ENCODE measurements around the gene PRKAA1.
A peak's percentile ranks its signal among the peaks of the same experiment; 100 is the strongest.
"Not testable (repeated sequence)": the region's sequence is repeated elsewhere in the genome, so short reads cannot be mapped to it uniquely, and the experiment has no call there.

Gene PRKAA1

DNA sequence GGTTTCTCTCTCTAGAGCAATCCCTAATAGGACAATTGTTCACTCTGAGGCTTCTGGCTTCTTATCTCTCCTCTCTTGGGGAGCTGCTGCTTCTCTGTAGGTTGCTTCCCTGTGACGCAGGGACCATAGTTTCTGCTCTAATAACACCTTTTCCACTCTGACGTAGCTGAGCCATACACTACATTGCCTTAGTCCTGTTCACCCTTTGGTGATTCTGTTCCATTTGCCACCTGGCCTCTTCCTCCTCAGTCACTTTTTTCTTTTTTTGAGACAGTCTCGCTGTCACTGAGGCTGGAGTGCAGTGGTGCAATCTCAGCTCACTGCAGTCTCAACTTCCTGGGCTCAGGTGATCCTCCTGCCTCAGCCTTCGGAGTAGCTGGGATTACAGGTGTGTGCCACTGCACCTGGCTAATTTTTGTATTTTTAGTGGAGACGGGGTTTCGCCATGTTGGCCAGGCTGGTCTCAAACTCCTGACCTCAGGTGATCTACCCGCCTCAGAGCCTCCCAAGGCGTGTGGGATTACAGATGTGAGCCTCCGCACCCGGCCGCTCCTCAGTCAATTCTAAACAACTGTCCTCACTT lies 27.4 kb upstream of the PRKAA1 start:
- not testable (repeated sequence) for DNase-seq

DNA sequence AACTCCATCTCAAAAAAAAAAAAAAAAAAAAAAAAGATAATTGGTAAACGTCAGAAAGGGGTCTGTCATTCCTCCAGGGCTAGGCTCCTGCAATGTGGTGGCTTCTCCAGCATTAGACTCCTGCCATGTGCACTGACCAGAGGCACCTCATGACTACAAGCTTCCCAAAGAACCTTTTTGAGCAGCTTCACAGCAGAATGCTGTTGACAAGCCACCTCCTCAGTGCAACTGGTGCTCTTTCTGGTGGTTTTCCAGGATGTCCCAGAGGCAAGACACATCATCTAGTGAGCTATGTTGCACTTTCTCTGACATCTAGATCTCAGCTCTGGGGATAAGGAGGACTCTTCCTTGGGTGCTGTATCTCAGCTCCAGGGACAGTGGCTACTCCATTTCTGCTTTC lies 25.3 kb upstream of the PRKAA1 start:
- DNase-seq: no peak

- DNase-seq: no peak
Measured at GRCh38 chr5:40813698-40814281, 15.6 kb upstream of the PRKAA1 start.

GRCh38 chr5:40812125-40812524 lies 14.0 kb upstream of the PRKAA1 start:
- DNase-seq: no peak

DNA sequence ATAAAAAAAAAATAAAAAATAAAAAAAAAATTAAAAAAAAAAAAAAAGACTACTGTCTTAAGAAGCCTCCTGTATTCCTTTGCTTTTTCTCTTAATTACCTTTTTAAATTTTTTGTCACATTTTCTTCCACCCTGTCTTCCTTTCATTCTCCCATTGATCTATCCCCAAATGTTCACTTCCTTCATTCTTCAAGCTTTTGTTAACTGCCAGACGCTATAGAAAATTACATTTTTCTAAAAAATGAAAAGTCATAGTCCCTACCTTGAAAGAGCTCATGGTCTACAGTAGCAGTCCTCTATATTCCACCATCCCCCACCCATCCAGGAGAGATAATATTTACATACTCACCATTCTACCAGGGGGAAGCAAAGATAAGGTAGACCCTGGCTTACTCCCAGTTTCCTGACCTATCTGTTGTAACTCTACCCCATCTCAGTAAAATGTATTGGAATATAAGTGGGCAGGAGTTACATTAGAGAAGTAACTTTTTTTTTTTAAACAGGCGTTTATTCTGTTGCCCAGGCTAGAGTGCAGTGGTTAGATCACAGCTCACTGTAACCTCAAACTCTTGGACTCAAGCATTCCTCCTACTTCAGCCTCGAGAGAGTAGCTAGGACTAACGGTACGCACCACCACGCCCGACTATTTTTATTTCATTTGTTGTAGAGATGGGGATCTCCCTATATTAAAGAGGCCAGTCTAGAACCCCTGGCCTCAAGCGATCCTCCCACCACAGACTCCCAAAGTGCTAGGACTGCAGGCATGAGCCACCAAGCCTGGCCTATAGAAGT lies 3.8 kb upstream of the PRKAA1 start:
- DNase-seq: no peak

GRCh38 chr5:40799258-40799657 lies 1.1 kb upstream of the PRKAA1 start:
- DNase-seq: no peak

- DNase-seq: no peak
Measured at GRCh38 chr5:40798801-40799210, 632 bp upstream of the PRKAA1 start.

DNA sequence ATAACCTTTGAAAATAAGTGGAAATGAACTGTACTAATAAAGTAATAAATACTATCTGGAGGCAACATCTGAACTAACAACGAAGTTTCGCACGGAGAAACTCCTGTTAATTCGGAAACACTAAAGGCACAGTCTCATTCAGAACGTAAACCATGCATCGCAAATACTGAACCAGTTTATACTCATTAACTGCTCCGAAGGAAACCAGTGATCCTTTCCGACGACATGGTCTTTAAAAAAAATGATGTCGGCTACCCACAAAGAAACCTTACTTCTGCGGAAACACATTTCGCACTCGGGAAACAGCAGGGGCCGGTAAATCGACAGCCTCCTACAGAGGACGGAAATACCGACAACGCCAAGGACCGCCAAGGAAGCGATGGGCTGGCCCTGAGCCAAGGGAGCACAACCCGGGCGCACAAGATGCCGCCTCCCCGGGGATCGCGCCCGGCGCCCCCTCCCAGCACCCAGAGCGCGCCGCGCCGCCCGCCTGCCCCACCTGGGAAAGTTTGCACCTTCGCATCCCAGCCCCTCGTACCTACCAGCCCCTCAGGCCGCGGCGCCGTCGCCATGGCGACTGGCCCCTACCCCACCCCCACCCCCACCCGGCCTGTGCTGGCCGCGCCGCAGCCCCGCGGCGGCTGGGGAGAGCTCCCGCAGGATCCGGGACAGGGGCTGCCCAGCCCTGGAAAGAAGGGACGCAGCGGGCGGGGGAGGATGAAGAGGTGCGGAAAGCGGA lies 732 bp downstream of the PRKAA1 start:
- peak; percentile 79 for DNase-seq

DNA sequence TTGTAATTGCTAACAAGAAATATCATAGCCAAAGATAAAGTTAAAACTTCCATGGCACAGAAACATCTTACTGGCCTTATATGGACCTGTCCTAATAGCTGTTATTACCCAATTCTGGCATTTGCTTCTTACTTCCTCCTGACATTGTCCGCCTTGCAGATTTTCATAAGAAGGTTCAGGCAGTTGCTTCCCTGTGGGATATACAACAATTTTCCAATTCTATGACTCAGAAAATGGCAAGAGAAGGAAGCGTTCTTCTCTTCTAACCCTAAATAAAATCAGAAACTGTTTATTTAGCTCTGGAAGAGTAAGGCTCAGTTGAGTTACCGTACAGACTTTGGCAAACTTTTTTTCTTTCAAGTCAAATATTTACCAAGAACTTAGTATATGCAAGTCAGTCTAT lies 1.7 kb downstream of the PRKAA1 start:
- no peak for DNase-seq

DNA sequence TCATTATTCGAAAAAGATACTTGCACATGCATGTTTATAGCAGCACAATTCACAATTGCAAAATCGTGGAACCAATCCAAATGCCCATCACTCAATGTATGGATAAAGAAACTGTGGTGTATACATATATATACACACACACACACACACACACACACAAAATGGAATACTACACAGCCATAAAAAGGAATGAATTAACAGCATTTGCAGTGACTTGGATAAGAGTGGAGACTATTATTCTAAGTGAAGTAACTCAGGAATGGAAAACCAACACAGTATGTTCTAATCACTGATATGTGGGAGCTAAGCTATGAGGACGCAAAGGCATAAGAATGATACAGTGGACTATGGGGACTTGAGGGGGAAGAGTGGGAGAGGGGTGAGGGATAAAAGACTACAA lies 3.3 kb downstream of the PRKAA1 start:
- not testable (repeated sequence) for DNase-seq

DNA sequence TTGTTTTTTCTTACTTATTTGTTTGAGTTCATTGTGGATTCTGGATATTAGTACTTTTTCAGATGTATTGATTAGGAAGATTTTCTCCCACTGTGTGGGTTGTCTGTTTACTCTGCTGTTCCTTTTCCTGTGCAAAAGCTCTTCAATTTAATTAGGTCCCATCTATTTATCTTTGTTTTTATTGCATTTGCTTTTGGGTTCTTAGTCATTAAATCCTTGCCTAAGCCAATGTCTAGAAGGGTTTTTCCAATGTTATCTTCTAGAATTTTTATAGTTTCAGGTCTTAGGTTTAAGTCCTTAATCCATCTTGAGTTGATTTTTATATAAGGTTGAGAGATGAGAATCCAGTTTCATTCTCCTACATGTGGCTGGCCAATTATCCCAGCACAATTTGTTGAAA lies 3.8 kb downstream of the PRKAA1 start:
- not testable (repeated sequence) for DNase-seq

GRCh38 chr5:40792691-40793090 lies 5.5 kb downstream of the PRKAA1 start:
- not testable (repeated sequence) for DNase-seq

DNA sequence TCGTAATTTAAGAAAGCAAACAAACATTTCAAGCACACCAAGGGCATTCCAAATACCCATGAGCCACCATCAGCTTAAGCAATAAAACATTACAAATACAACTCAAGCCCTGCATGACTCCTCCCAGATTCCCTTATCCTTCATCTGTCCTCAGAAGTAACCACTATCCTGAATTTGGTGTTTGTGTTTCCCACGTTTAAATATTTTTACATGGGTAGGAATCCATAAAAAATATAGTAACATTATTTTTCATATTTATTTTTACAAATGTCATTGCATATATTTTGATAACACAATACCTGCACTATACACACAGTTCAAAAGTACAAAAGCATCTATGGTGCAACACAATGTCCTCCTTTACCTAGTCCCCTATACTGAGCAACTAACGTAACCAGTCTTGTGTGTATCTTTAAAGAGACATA lies 6.4 kb downstream of the PRKAA1 start:
- DNase-seq: no peak

DNA sequence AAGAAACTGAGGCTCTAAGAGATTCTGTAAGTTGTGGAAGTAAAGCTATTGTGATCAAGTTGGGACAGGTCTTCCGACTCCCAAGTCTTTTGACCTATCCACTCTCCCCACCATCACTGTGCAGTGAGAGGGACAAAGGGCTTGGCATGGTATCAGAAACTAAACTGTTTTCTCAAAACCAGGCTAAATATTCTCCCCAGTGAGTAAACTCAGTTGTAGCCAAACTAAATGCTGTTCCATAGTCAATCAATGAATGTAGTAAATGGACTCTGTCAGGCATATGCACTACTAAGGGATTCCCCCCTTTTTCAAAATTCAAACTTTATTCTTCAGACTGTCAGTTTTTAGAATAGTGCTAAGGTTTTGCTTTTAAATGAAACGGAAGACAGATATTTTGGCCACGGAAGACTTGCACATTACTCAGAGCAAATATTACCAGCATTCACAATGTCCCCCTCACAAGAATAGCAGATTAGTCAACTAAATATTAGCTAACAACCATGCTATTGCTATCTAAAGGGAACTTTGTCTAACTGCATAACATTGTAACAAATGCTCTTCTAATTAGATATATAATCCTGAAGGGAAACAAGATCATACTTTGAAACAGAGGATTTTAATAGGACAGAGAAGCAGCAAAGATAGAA lies 7.1 kb downstream of the PRKAA1 start:
- no peak for DNase-seq

DNA sequence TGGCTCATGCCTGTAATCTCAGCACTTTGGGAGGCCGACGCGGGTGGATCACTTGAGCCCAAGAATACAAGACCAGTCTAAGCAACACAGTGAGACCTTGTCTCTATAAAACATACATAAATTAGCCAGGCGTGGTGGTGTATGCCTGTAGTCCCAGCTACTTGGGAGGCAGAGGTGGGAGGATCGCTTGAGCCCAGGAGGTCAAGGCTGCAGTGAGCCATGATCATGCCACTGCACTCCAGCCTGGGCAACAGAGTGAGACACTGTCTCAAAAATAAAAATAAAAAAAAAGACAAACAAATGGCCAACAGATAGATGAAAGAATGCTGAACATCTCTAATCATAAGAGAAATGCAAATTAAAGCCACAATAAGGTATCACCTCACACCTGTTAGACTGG lies 9.2 kb downstream of the PRKAA1 start:
- not testable (repeated sequence) for DNase-seq

- DNase-seq: no peak
Measured at GRCh38 chr5:40787986-40788385, 10.2 kb downstream of the PRKAA1 start.

DNA sequence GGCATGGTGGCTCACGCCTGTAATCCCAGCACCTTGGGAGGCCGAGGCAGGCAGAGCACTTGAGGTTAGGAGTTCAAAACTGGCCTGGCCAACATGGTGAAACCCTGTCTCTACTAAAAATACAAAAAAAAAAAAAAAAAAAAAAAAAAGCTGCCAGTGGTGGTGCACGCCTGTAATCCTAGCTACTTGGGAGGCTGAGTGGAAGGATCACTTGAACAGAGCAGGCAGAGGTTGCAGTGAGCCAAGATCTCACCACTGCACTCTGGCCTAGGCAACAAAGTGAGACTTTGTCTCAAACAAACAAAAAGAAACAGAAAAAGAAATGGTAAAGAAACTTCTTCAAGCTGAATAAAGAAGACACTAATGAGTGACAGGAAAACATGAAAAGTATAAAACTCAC lies 11.5 kb downstream of the PRKAA1 start:
- not testable (repeated sequence) for DNase-seq

DNA sequence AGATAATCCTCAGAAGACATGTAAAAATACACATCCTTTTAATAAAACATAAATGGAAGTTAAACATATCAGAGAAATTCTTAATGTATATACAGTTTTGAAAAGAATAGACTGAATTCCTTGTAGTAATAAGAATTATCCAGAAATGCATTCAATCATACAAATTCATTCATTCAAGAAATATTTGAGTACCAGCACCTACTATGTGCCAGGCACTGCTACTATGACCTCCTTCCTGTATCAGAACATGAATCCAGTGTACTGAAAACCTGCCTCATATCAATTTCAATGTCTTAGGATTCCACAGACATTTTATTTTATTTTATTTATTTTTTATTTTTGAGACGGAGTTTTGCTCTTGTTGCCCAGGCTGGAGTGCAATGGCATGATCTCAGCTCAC lies 13.3 kb downstream of the PRKAA1 start:
- DNase-seq: no peak

- DNase-seq: no peak
Measured at GRCh38 chr5:40784027-40784653, 14.0 kb downstream of the PRKAA1 start.

- DNase-seq: no peak
Measured at GRCh38 chr5:40781843-40782409, 16.2 kb downstream of the PRKAA1 start.

- DNase-seq: no peak
Measured at GRCh38 chr5:40780858-40781257, 17.3 kb downstream of the PRKAA1 start.

GRCh38 chr5:40780199-40780598 lies 18.0 kb downstream of the PRKAA1 start:
- no peak for DNase-seq
